ENCODE data around the gene AFAP1. TPM values are rescaled to one million over a fixed set of nuclear protein-coding genes. Genes with fewer than 3 reads are reported as not detected.
A peak's percentile ranks its signal among the peaks of the same experiment; 100 is the strongest.

AFAP1 gene
- total and polyA plus RNA-seq, 5 donors from 2014 or later, result 1.8 to 5.0 (median 2.2) TPM

GRCh38 chr4:7778510-7779431 is 160.9 kb downstream of the AFAP1 start:
- DNase-seq (no peak), ATAC-seq (ENCODE audit: low read depth in 2 of 2) (no peak)
- Mint-ChIP-seq H3K27me3 (no peaks in the 10 kb centered on the region), H3K4me1 (peaks cover 9 to 52% (median 31%) of the 10 kb centered on the region in 4 donors), H3K27ac (peak overlapping the region in 2 of 3 donors; percentile 1 to 67), H3K4me3 (peak overlapping the region in 1 of 4 donors; percentile 7), H3K36me3 (peaks cover 19% of the 10 kb centered on the region), H3K9me3 (no peaks in the 10 kb centered on the region)
- no peak overlapping the region for H3K27ac ChIP-seq (ENCODE audit: insufficient read depth, low read length, poor library complexity, severe bottlenecking)
- no peaks in the 10 kb centered on the region for H3K9me3 ChIP-seq (ENCODE audit: control insufficient read depth in 2 of 2, low read length in 2 of 2)
- H3K36me3 ChIP-seq (ENCODE audit: control insufficient read depth, insufficient read depth, low read length), result peaks cover 3% of the 10 kb centered on the region
- no peak overlapping the region for H3K4me3 ChIP-seq (ENCODE audit: low read depth, low read length)
- H3K4me1 ChIP-seq (ENCODE audit: control insufficient read depth, insufficient read depth, low read length, poor library complexity, severe bottlenecking), result peaks cover 17% of the 10 kb centered on the region
- no peaks in the 10 kb centered on the region for H3K27me3 ChIP-seq (ENCODE audit: control insufficient read depth, insufficient read depth, low read length)

GRCh38 chr4:7777871-7778509 is 161.7 kb downstream of the AFAP1 start:
- Mint-ChIP-seq H3K4me1 (peaks cover 9 to 45% (median 30%) of the 10 kb centered on the region in 4 donors), H3K36me3 (peaks cover 18% of the 10 kb centered on the region), H3K9me3 (no peaks in the 10 kb centered on the region), H3K27me3 (no peaks in the 10 kb centered on the region), H3K27ac (no peak overlapping the region), H3K4me3 (no peak overlapping the region)
- no peaks in the 10 kb centered on the region for H3K27me3 ChIP-seq (ENCODE audit: control insufficient read depth, insufficient read depth, low read length)
- ATAC-seq (ENCODE audit: low read depth in 2 of 2), result no peak
- no peak for DNase-seq
- peaks cover 17% of the 10 kb centered on the region for H3K4me1 ChIP-seq (ENCODE audit: control insufficient read depth, insufficient read depth, low read length, poor library complexity, severe bottlenecking)
- peaks cover 3% of the 10 kb centered on the region for H3K36me3 ChIP-seq (ENCODE audit: control insufficient read depth, insufficient read depth, low read length)
- no peak overlapping the region for H3K27ac ChIP-seq (ENCODE audit: insufficient read depth, low read length, poor library complexity, severe bottlenecking)
- no peak overlapping the region for H3K4me3 ChIP-seq (ENCODE audit: low read depth, low read length)
- H3K9me3 ChIP-seq (ENCODE audit: control insufficient read depth in 2 of 2, low read length in 2 of 2), result no peaks in the 10 kb centered on the region

GRCh38 chr4:7777017-7777710 is 162.5 kb downstream of the AFAP1 start:
- no peak overlapping the region for H3K4me3 Mint-ChIP-seq
- H3K9me3 ChIP-seq (ENCODE audit: control insufficient read depth in 2 of 2, low read length in 2 of 2), result no peaks in the 10 kb centered on the region
- peaks cover 8% of the 10 kb centered on the region for H3K36me3 ChIP-seq (ENCODE audit: control insufficient read depth, insufficient read depth, low read length)
- peaks cover 18% of the 10 kb centered on the region for H3K36me3 Mint-ChIP-seq
- DNase-seq (no peak), ATAC-seq (ENCODE audit: low read depth in 2 of 2) (no peak)
- H3K4me3 ChIP-seq (ENCODE audit: low read depth, low read length), result no peak overlapping the region
- H3K27ac ChIP-seq (ENCODE audit: insufficient read depth, low read length, poor library complexity, severe bottlenecking), result no peak overlapping the region
- no peaks in the 10 kb centered on the region for H3K9me3 Mint-ChIP-seq
- H3K4me1 Mint-ChIP-seq, result peaks cover 5 to 36% (median 25%) of the 10 kb centered on the region in 4 donors
- peaks cover 11% of the 10 kb centered on the region for H3K4me1 ChIP-seq (ENCODE audit: control insufficient read depth, insufficient read depth, low read length, poor library complexity, severe bottlenecking)
- peak overlapping the region in 1 of 3 donors; percentile 41 for H3K27ac Mint-ChIP-seq
- H3K27me3 ChIP-seq (ENCODE audit: control insufficient read depth, insufficient read depth, low read length), result no peaks in the 10 kb centered on the region
- H3K27me3 Mint-ChIP-seq, result no peaks in the 10 kb centered on the region

- Histone ChIP-seq H3K4me3 (ENCODE audit: low read depth, low read length) (no peak overlapping the region), H3K9me3 (ENCODE audit: control insufficient read depth in 2 of 2, low read length in 2 of 2) (no peaks in the 10 kb centered on the region), H3K4me1 (ENCODE audit: control insufficient read depth, insufficient read depth, low read length, poor library complexity, severe bottlenecking) (peaks cover 13% of the 10 kb centered on the region), H3K27ac (ENCODE audit: insufficient read depth, low read length, poor library complexity, severe bottlenecking) (no peak overlapping the region), H3K27me3 (ENCODE audit: control insufficient read depth, insufficient read depth, low read length) (no peaks in the 10 kb centered on the region), H3K36me3 (ENCODE audit: control insufficient read depth, insufficient read depth, low read length) (peaks cover 9% of the 10 kb centered on the region)
- Mint-ChIP-seq H3K4me1 (peaks cover 8 to 37% (median 20%) of the 10 kb centered on the region in 4 donors), H3K27me3 (no peaks in the 10 kb centered on the region), H3K9me3 (no peaks in the 10 kb centered on the region), H3K27ac (no peak overlapping the region), H3K36me3 (peaks cover 26% of the 10 kb centered on the region), H3K4me3 (no peak overlapping the region)
- DNase-seq (no peak), ATAC-seq (ENCODE audit: low read depth in 2 of 2) (no peak)
These were observed 164.3 kb downstream of the AFAP1 start for GRCh38 chr4:7775396-7775795.

GRCh38 chr4:7774301-7775294 is 165.1 kb downstream of the AFAP1 start:
- Mint-ChIP-seq H3K27me3 (no peaks in the 10 kb centered on the region), H3K9me3 (no peaks in the 10 kb centered on the region), H3K4me1 (peaks cover 8 to 41% (median 23%) of the 10 kb centered on the region in 4 donors), H3K4me3 (no peak overlapping the region), H3K27ac (no peak overlapping the region), H3K36me3 (peaks cover 26% of the 10 kb centered on the region)
- ATAC-seq (ENCODE audit: low read depth in 2 of 2), result no peak
- no peak for DNase-seq
- no peak overlapping the region for H3K27ac ChIP-seq (ENCODE audit: insufficient read depth, low read length, poor library complexity, severe bottlenecking)
- no peaks in the 10 kb centered on the region for H3K27me3 ChIP-seq (ENCODE audit: control insufficient read depth, insufficient read depth, low read length)
- H3K36me3 ChIP-seq (ENCODE audit: control insufficient read depth, insufficient read depth, low read length), result peaks cover 9% of the 10 kb centered on the region
- H3K4me1 ChIP-seq (ENCODE audit: control insufficient read depth, insufficient read depth, low read length, poor library complexity, severe bottlenecking), result peaks cover 13% of the 10 kb centered on the region
- no peak overlapping the region for H3K4me3 ChIP-seq (ENCODE audit: low read depth, low read length)
- no peaks in the 10 kb centered on the region for H3K9me3 ChIP-seq (ENCODE audit: control insufficient read depth in 2 of 2, low read length in 2 of 2)

GRCh38 chr4:7773401-7774180 is 166.1 kb downstream of the AFAP1 start:
- no peaks in the 10 kb centered on the region for H3K27me3 ChIP-seq (ENCODE audit: control insufficient read depth, insufficient read depth, low read length)
- peaks cover 13% of the 10 kb centered on the region for H3K4me1 ChIP-seq (ENCODE audit: control insufficient read depth, insufficient read depth, low read length, poor library complexity, severe bottlenecking)
- H3K36me3 ChIP-seq (ENCODE audit: control insufficient read depth, insufficient read depth, low read length), result peaks cover 9% of the 10 kb centered on the region
- DNase-seq (no peak), ATAC-seq (ENCODE audit: low read depth in 2 of 2) (no peak)
- Mint-ChIP-seq H3K27ac (no peak overlapping the region), H3K36me3 (peaks cover 26% of the 10 kb centered on the region), H3K27me3 (no peaks in the 10 kb centered on the region), H3K4me3 (no peak overlapping the region), H3K9me3 (no peaks in the 10 kb centered on the region), H3K4me1 (peaks cover 8 to 34% (median 19%) of the 10 kb centered on the region in 4 donors)
- H3K9me3 ChIP-seq (ENCODE audit: control insufficient read depth in 2 of 2, low read length in 2 of 2), result no peaks in the 10 kb centered on the region
- no peak overlapping the region for H3K4me3 ChIP-seq (ENCODE audit: low read depth, low read length)
- no peak overlapping the region for H3K27ac ChIP-seq (ENCODE audit: insufficient read depth, low read length, poor library complexity, severe bottlenecking)
